HG03025 (cell line): ENCODE data around the gene MYO3B.

Experiments
- ATAC-seq: cut with Tn5 transposase; IDR thresholded peaks from one replicate; pipeline ENCODE4 v1.9.1; 2021; ENCODE audit warnings: mild to moderate bottlenecking, moderate library complexity; ENCODE audit not compliant: unreplicated experiment, low FRiP score

Gene MYO3B

GRCh38 chr2:170228429-170228828 lies 50.5 kb downstream of the MYO3B start:
- no peak for ATAC-seq

- no peak for ATAC-seq
Observed at GRCh38 chr2:170229125-170229524, 51.2 kb downstream of the MYO3B start.

GRCh38 chr2:170229744-170230143 lies 51.8 kb downstream of the MYO3B start:
- no peak for ATAC-seq

GRCh38 chr2:170235860-170236679 lies 58.1 kb downstream of the MYO3B start:
- no peak for ATAC-seq

- ATAC-seq = no peak
Observed at GRCh38 chr2:170236680-170237047, 58.7 kb downstream of the MYO3B start.

- no peak for ATAC-seq
Observed at GRCh38 chr2:170237572-170238120, 59.7 kb downstream of the MYO3B start.

- ATAC-seq = no peak
Observed at GRCh38 chr2:170238776-170239175, 60.8 kb downstream of the MYO3B start.

- no peak for ATAC-seq
Observed at GRCh38 chr2:170240629-170241028, 62.7 kb downstream of the MYO3B start.

GRCh38 chr2:170241756-170242155 lies 63.8 kb downstream of the MYO3B start:
- ATAC-seq = no peak

GRCh38 chr2:170243118-170243837 lies 65.3 kb downstream of the MYO3B start:
- no peak for ATAC-seq

- no peak for ATAC-seq
Observed at GRCh38 chr2:170243898-170244297, 66.0 kb downstream of the MYO3B start.

- no peak for ATAC-seq
Observed at GRCh38 chr2:170244555-170244954, 66.6 kb downstream of the MYO3B start.

- no peak for ATAC-seq
Observed at GRCh38 chr2:170245312-170245711, 67.4 kb downstream of the MYO3B start.

- ATAC-seq = no peak
Observed at GRCh38 chr2:170247333-170247732, 69.4 kb downstream of the MYO3B start.

- ATAC-seq = no peak
Observed at GRCh38 chr2:170247882-170248393, 70.0 kb downstream of the MYO3B start.

GRCh38 chr2:170248574-170249393 lies 70.8 kb downstream of the MYO3B start:
- no peak for ATAC-seq

GRCh38 chr2:170249761-170250160 lies 71.8 kb downstream of the MYO3B start:
- no peak for ATAC-seq

- ATAC-seq = no peak
Observed at GRCh38 chr2:170250584-170250983, 72.6 kb downstream of the MYO3B start.

- ATAC-seq = no peak
Observed at GRCh38 chr2:170252414-170252813, 74.5 kb downstream of the MYO3B start.

GRCh38 chr2:170253721-170254230 lies 75.8 kb downstream of the MYO3B start:
- no peak for ATAC-seq
